ENCODE results near the gene C1QTNF1.

DNA sequence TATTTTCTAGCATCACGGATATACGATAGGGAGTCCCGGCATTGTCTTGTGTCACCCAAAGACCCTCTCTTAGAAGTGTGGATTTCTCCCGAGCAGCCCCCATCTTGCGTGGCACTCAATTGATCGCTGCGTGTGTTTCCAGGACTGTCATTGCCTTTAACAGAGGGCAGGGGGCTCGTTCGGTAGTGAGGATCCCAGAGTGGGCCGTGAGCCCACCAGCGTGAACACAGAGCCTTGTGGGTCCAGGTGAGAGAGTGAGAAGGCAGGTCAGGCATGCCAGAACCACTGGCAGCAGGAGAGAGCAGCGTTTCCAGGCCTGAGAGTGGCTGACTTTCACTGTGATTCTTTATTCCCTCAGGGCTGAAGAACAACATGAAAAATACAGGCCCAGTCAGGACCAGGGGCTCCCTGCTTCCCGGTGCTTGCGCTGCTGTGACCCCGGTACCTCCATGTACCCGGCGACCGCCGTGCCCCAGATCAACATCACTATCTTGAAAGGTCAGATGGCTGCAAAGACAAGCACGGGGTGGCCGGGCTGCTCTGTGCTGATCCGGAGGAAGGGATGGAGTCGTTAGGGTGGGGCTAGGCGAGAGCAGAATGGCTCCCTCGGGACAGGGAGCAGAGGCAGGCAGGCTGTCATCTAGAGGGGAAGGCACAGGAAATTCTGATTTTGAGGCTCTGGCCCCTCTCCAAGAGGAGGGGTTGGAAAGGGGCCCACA, 22.4 kb downstream of the C1QTNF1 start:
- TF ChIP-seq SUZ12 (IDR thresholded peaks at IDR 0.05; ENCODE audit: extremely low read depth, insufficient read depth, insufficient read length) (no peak), ZNF274 (IDR thresholded peaks at IDR 0.05; ENCODE audit: low read depth, low read length) (no peak), YY1 (IDR thresholded peaks at IDR 0.05; ENCODE audit: insufficient read depth, insufficient read length) (no peak)

All from NT2/D1 (cell line).